Measurements from ENCODE around the gene PPM1E. TPM values are rescaled to one million over a fixed set of nuclear protein-coding genes. Genes with fewer than 3 reads are reported as not detected.

The PPM1E gene
- total and polyA plus RNA-seq, 2 of the 8 experiments (the other 6 are each of a cell fraction or from before 2014, with no cell fraction given), result 5.0 to 10.4 TPM

DNA sequence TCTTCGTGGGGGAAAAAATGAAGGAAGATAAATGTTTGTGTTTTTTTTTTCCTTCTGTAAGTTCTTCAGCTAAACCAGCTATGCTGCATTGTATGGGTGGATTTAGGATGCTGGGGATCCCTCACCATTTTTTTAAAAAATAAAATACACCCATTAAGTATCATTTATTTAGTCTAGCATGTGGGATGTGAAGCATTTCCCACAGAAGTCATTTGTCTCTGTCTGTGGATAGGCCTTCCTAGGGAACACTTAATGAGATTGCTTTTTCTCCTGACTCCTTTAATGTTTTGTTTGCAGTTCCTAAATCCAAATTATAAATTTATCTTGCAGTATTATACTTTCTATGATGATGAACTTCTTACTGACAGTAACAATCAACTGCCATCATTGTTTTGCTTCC lies 146.7 kb downstream of the PPM1E start:
- Histone ChIP-seq H2BK120ac (replicated peaks; ENCODE audit: low read depth, low read length) (no peak overlapping the region), H3K23me2 (ENCODE audit: low read depth, low read length) (no peaks in the 10 kb centered on the region), H3K56ac (replicated peaks; ENCODE audit: insufficient read length, low read depth, low read length) (no peak overlapping the region), H3K4me3 (ENCODE audit: extremely low read depth in 1 of 4, insufficient read depth in 2 of 4, low read depth in 3 of 4, low read length in 4 of 4) (no peak overlapping the region), H3K79me1 (ENCODE audit: low read depth, low read length) (no peaks in the 10 kb centered on the region), H3K9me3 (ENCODE audit: insufficient read depth in 2 of 2, low read depth in 1 of 2, low read length in 1 of 2) (peaks cover 0 to 5% of the 10 kb centered on the region in 2 experiments; a peak in 2 of 4 replicates), H3K4me1 (replicated peaks in 1 of 4; ENCODE audit: control insufficient read depth in 3 of 4, insufficient read depth in 4 of 4, low read length in 3 of 4) (no peaks in the 10 kb centered on the region), H3K79me2 (ENCODE audit: control insufficient read depth in 1 of 2, insufficient read depth in 2 of 2, low read length in 2 of 2) (no peaks in the 10 kb centered on the region), H2AFZ (ENCODE audit: low read length) (no peak overlapping the region), H3K4ac (replicated peaks; ENCODE audit: insufficient read length, low read depth, low read length) (no peak overlapping the region), H2AK5ac (ENCODE audit: low read depth, low read length) (no peak overlapping the region), H3K18ac (ENCODE audit: extremely low read depth, low read length) (no peak overlapping the region), H2BK12ac (ENCODE audit: low read depth, low read length) (no peak overlapping the region), H3K4me2 (ENCODE audit: insufficient read depth in 1 of 2, low read depth in 2 of 2, low read length in 2 of 2) (no peak overlapping the region), H2BK15ac (ENCODE audit: low read length) (no peak overlapping the region), H4K20me1 (replicated peaks in 1 of 2; ENCODE audit: control insufficient read depth in 1 of 2, insufficient read depth in 2 of 2, low read length in 2 of 2) (no peaks in the 10 kb centered on the region), H3K36me3 (ENCODE audit: control insufficient read depth in 2 of 4, insufficient read depth in 4 of 4, low read length in 3 of 4) (no peaks in the 10 kb centered on the region), H3K23ac (ENCODE audit: insufficient read length) (no peak overlapping the region), H4K91ac (replicated peaks; ENCODE audit: insufficient read length, low read length) (no peak overlapping the region), H4K5ac (ENCODE audit: insufficient read length, low read depth, low read length) (no peak overlapping the region), H2BK5ac (ENCODE audit: low read depth, low read length) (no peak overlapping the region), H3K27me3 (replicated peaks in 1 of 4; ENCODE audit: control insufficient read depth in 3 of 4, extremely low read depth in 1 of 4, insufficient read depth in 3 of 4, low read length in 3 of 4) (no peaks in the 10 kb centered on the region), H3K27ac (ENCODE audit: low read depth, low read length) (no peak overlapping the region), H3K14ac (ENCODE audit: insufficient read length) (no peak overlapping the region), H4K8ac (ENCODE audit: extremely low read depth, insufficient read depth, low read length) (no peak overlapping the region), H3K9ac (replicated peaks in 1 of 4; ENCODE audit: extremely low read depth in 1 of 4, low read depth in 3 of 4, low read length in 3 of 4) (no peak overlapping the region), H2BK20ac (ENCODE audit: low read length) (no peak overlapping the region)
- no peak for FAIRE-seq
- ChIA-PET POLR2A (ENCODE audit: partially characterized antibody) (no interaction called here), CTCF (ENCODE audit: partially characterized antibody) (no interaction called here)
- no peak for DNase-seq (ENCODE audit: low read depth in 1 of 2, low spot score in 2 of 2)
- TF ChIP-seq NRF1 (IDR thresholded peaks at IDR 0.05; ENCODE audit: low read depth, low read length) (no peak), CHD1 (IDR thresholded peaks at IDR 0.05; ENCODE audit: low read depth, low read length) (no peak), SIX5 (IDR thresholded peaks at IDR 0.05; ENCODE audit: low read depth, low read length) (no peak), SIN3A (conservative IDR thresholded peaks at IDR 0.05 in 1 of 2, IDR thresholded peaks at IDR 0.05 in 1 of 2; ENCODE audit: low read depth in 1 of 2, low read length in 2 of 2) (no peak), TAF1 (IDR thresholded peaks at IDR 0.05; ENCODE audit: low read depth, low read length) (no peak), TBP (IDR thresholded peaks at IDR 0.05; ENCODE audit: low read depth, low read length) (no peak), POU5F1 (IDR thresholded peaks at IDR 0.05; ENCODE audit: low read depth, low read length) (no peak), EP300 (IDR thresholded peaks at IDR 0.05; ENCODE audit: borderline replicate concordance in 1 of 2, low read depth in 2 of 2, low read length in 2 of 2) (no peak), FOSL1 (IDR thresholded peaks at IDR 0.05; ENCODE audit: insufficient read depth, low read depth, low read length) (no peak), POLR2A (IDR thresholded peaks at IDR 0.05; ENCODE audit: control extremely low read depth in 1 of 2, low read depth in 2 of 2, low read length in 2 of 2) (no peak), TAF7 (optimal IDR thresholded peaks at IDR 0.05; ENCODE audit: borderline replicate concordance, low read depth, low read length) (no peak), CHD2 (IDR thresholded peaks at IDR 0.05; ENCODE audit: low read length) (no peak), RXRA (IDR thresholded peaks at IDR 0.05; ENCODE audit: insufficient read depth, low read depth, low read length) (no peak), CREB1 (IDR thresholded peaks at IDR 0.05) (no peak), JUND (IDR thresholded peaks at IDR 0.05; ENCODE audit: low read length) (no peak)
- TF ChIP-seq, protein P1, sequence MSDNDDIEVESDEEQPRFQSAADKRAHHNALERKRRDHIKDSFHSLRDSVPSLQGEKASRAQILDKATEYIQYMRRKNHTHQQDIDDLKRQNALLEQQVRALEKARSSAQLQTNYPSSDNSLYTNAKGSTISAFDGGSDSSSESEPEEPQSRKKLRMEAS (IDR thresholded peaks at IDR 0.05), result no peak
- 86 to 100% methylated on average over 1 of the region's 1 CpG for WGBS, 2 experiments (ENCODE audit: extremely low coverage in 1 of 2, insufficient coverage in 1 of 2, insufficient read length in 1 of 2, insufficient replicate concordance in 2 of 2, low coverage in 1 of 2, low lambda C conversion rate in 2 of 2, missing lambda C conversion rate in 1 of 2)

All from H1 (cell line).